H9 (cell line): ENCODE data around the gene SAXO2. TPM values are rescaled to one million over a fixed set of nuclear protein-coding genes. Genes with fewer than 3 reads are reported as not detected.
"Not testable (repeated sequence)": the region's sequence is repeated elsewhere in the genome, so short reads cannot be mapped to it uniquely, and the experiment has no call there.

Experiments used
- DNase-seq: peaks from one replicate; pipeline ENCODE4 v3.0.0-alpha.2; 2017
- H2AFZ ChIP-seq: one replicate; pipeline ENCODE4 v1.6.1; 2013; ENCODE audit warnings: mild to moderate bottlenecking, low read length, control low read depth, moderate library complexity
- H2AK5ac ChIP-seq: 2 replicates; pipeline ENCODE4 v1.6.1; 2013; ENCODE audit warnings: low read length, control low read depth, mixed read lengths; ENCODE audit not compliant: insufficient read length
- H2BK120ac ChIP-seq: one replicate; pipeline ENCODE4 v1.6.1; 2013; ENCODE audit warnings: low read depth, mild to moderate bottlenecking, low read length, control low read depth, inconsistent platforms; ENCODE audit not compliant: poor library complexity, severe bottlenecking
- H2BK12ac ChIP-seq: 2 replicates; pipeline ENCODE4 v1.6.1; 2013; ENCODE audit warnings: low read length, control low read depth, mixed read lengths, low read depth; ENCODE audit not compliant: insufficient read length
- H2BK15ac ChIP-seq: 2 replicates; pipeline ENCODE4 v1.6.1; 2013; ENCODE audit warnings: low read depth, low read length, control low read depth
- H2BK20ac ChIP-seq: one replicate; pipeline ENCODE4 v1.6.1; 2013; ENCODE audit warnings: low read depth, mild to moderate bottlenecking, low read length, control low read depth, inconsistent platforms; ENCODE audit not compliant: poor library complexity, severe bottlenecking
- H2BK5ac ChIP-seq: 2 replicates; pipeline ENCODE4 v1.6.1; 2013; ENCODE audit warnings: low read length, control low read depth, mixed read lengths; ENCODE audit not compliant: insufficient read length
- H3K14ac ChIP-seq: 2 replicates; pipeline ENCODE4 v1.6.1; 2013; ENCODE audit warnings: low read length, control low read depth; ENCODE audit not compliant: insufficient read depth
- H3K18ac ChIP-seq: 2 replicates; pipeline ENCODE4 v1.6.1; 2013; ENCODE audit warnings: low read depth, mild to moderate bottlenecking, mixed read lengths, low read length, control low read depth; ENCODE audit not compliant: insufficient read length
- H3K23ac ChIP-seq: 2 replicates; pipeline ENCODE4 v1.6.1; 2013; ENCODE audit warnings: low read length, control low read depth, mixed read lengths, low read depth; ENCODE audit not compliant: insufficient read length
- H3K23me2 ChIP-seq: 2 replicates; pipeline ENCODE4 v1.6.1; 2013; ENCODE audit warnings: low read depth, mild to moderate bottlenecking, mixed read lengths, low read length, control low read depth; ENCODE audit not compliant: insufficient read length, poor library complexity, severe bottlenecking
- H3K27ac ChIP-seq: 2 replicates; pipeline ENCODE4 v1.5.1; 2013; ENCODE audit warnings: low read length, control low read depth, mixed read lengths, low read depth; ENCODE audit not compliant: insufficient read length
- H3K27me3 ChIP-seq: 2 replicates; pipeline ENCODE4 v1.6.1; 2013; ENCODE audit warnings: low read length, control low read depth, inconsistent platforms; ENCODE audit not compliant: insufficient read depth
- H3K4ac ChIP-seq: 2 replicates; pipeline ENCODE4 v1.6.1; 2013; ENCODE audit warnings: low read depth, mild to moderate bottlenecking, control low read depth, inconsistent platforms, low read length, moderate library complexity
- H3K4me1 ChIP-seq: 2 replicates; pipeline ENCODE4 v1.6.1; 2013; ENCODE audit warnings: low read length, control low read depth, inconsistent platforms; ENCODE audit not compliant: insufficient read depth
- H3K4me2 ChIP-seq: 2 replicates; pipeline ENCODE4 v1.6.1; 2013; ENCODE audit warnings: low read length, control low read depth, mixed read lengths; ENCODE audit not compliant: insufficient read length, insufficient read depth
- H3K56ac ChIP-seq: 2 replicates; pipeline ENCODE4 v1.6.1; 2013; ENCODE audit warnings: low read depth, mild to moderate bottlenecking, mixed read lengths, low read length, control low read depth; ENCODE audit not compliant: insufficient read length
- H3K79me1 ChIP-seq: 2 replicates; pipeline ENCODE4 v1.6.1; 2013; ENCODE audit warnings: low read depth, mild to moderate bottlenecking, moderate library complexity, low read length, control low read depth, inconsistent platforms; ENCODE audit not compliant: insufficient read depth, poor library complexity, severe bottlenecking
- H3K79me2 ChIP-seq: 2 replicates; pipeline ENCODE4 v1.6.1; 2013; ENCODE audit warnings: low read length, control low read depth, inconsistent platforms; ENCODE audit not compliant: insufficient read depth
- H3K9ac ChIP-seq: 2 replicates; pipeline ENCODE4 v1.6.1; 2013; ENCODE audit warnings: low read length, control low read depth, mixed read lengths; ENCODE audit not compliant: insufficient read length; ENCODE audit errors: extremely low read depth
- H3K9me3 ChIP-seq: one replicate; pipeline ENCODE4 v1.6.1; 2013; ENCODE audit warnings: low read depth, low read length, inconsistent platforms; ENCODE audit not compliant: control insufficient read depth
- H3T11ph ChIP-seq: one replicate; pipeline ENCODE4 v1.6.1; 2013; ENCODE audit warnings: mild to moderate bottlenecking, low read length, control low read depth, inconsistent platforms
- H4K20me1 ChIP-seq: one replicate; pipeline ENCODE4 v1.6.1; 2013; ENCODE audit not compliant: control insufficient read depth, insufficient read length, insufficient read depth
- H4K5ac ChIP-seq: 2 replicates; pipeline ENCODE4 v1.6.1; 2013; ENCODE audit warnings: low read depth, mild to moderate bottlenecking, mixed read lengths, low read length, control low read depth; ENCODE audit not compliant: insufficient read length
- H4K8ac ChIP-seq: replicated peaks from 2 replicates; pipeline ENCODE4 v1.6.1; 2013; ENCODE audit warnings: low read length, control low read depth, mixed read lengths, low read depth; ENCODE audit not compliant: insufficient read length
- H4K91ac ChIP-seq: 2 replicates; pipeline ENCODE4 v1.6.1; 2013; ENCODE audit warnings: low read depth, mild to moderate bottlenecking, moderate library complexity, mixed read lengths, low read length, control low read depth; ENCODE audit not compliant: insufficient read length
- H3K27ac Mint-ChIP-seq, 3 experiments: 2 replicates in 2 of 3; 3 replicates in 1 of 3; pipeline ENCODE4 v1.8.0; 2020 to 2021; ENCODE audit warnings: mixed read lengths in 3 of 3, mild to moderate bottlenecking in 1 of 3, moderate library complexity in 1 of 3
- H3K27me3 Mint-ChIP-seq: 2 replicates; pipeline ENCODE4 v1.8.0; 2021; ENCODE audit warnings: low read depth, mild to moderate bottlenecking, moderate library complexity, mixed read lengths
- H3K36me3 Mint-ChIP-seq, 3 experiments: 2 replicates in 2 of 3; 3 replicates in 1 of 3; pipeline ENCODE4 v1.8.0; 2020 to 2021; ENCODE audit warnings: low read depth in 3 of 3, mixed read lengths in 3 of 3; ENCODE audit not compliant: insufficient read depth in 1 of 3
- H3K4me1 Mint-ChIP-seq, 2 experiments: 2 replicates each; pipeline ENCODE4 v1.8.0; 2020; ENCODE audit warnings: mixed read lengths in 2 of 2
- H3K4me3 Mint-ChIP-seq, 2 experiments: 2 replicates in 1 of 2; 3 replicates in 1 of 2; pipeline ENCODE4 v1.8.0; 2020 to 2021; ENCODE audit warnings: mild to moderate bottlenecking in 2 of 2, mixed read lengths in 2 of 2, moderate library complexity in 1 of 2
- H3K9me3 Mint-ChIP-seq, 2 experiments: 2 replicates in 1 of 2; 3 replicates in 1 of 2; pipeline ENCODE4 v1.8.0; 2020; ENCODE audit warnings: mild to moderate bottlenecking in 2 of 2, mixed read lengths in 2 of 2, moderate library complexity in 1 of 2
- WGBS: extraction: QIAGEN DNeasy Blood & Tissue Kit; methylation state at CpG from one replicate; pipeline ENCODE4 v1.1.7; 2013; ENCODE audit warnings: missing lambda C conversion rate, low lambda C conversion rate, mixed read lengths; ENCODE audit not compliant: insufficient read length; ENCODE audit errors: extremely low coverage; 5-methylcytosine and 5-hydroxymethylcytosine counted together
- total RNA-seq: library from RNA; stranded (reverse); gene quantifications from 2 replicates; pipeline ENCODE4 v1.2.1, GENCODE V29; 2021

SAXO2 gene
- total RNA-seq, 1 experiment from 2014 or later: 3.1 TPM

GRCh38 chr15:82320861-82321260 is 58.2 kb downstream of the SAXO2 start:
- H3K4me1 ChIP-seq, H3K79me1 ChIP-seq, H2BK15ac ChIP-seq, H2AFZ ChIP-seq, H3K23ac ChIP-seq, H2BK20ac ChIP-seq, H3K27ac Mint-ChIP-seq, H4K91ac ChIP-seq, H2BK5ac ChIP-seq, H3T11ph ChIP-seq, H3K79me2 ChIP-seq, H3K56ac ChIP-seq, H4K8ac ChIP-seq, H2BK12ac ChIP-seq, H3K4me3 Mint-ChIP-seq, H2BK120ac ChIP-seq, H3K4me1 Mint-ChIP-seq, H3K9ac ChIP-seq, H3K9me3 Mint-ChIP-seq, H3K18ac ChIP-seq, H3K27me3 Mint-ChIP-seq, H3K36me3 Mint-ChIP-seq, H4K5ac ChIP-seq, H3K27ac ChIP-seq, H2AK5ac ChIP-seq, H3K23me2 ChIP-seq, H3K27me3 ChIP-seq, H3K4ac ChIP-seq, DNase-seq, H4K20me1 ChIP-seq, H3K4me2 ChIP-seq, H3K9me3 ChIP-seq, H3K14ac ChIP-seq: not testable (repeated sequence)
- no CpG with 5 or more reads among the region's 6 CpGs for WGBS

- not testable (repeated sequence) for H3K23ac ChIP-seq, H3K36me3 Mint-ChIP-seq, DNase-seq, H3K9me3 ChIP-seq, H2BK120ac ChIP-seq, H3K27ac Mint-ChIP-seq, H3K27me3 ChIP-seq, H3K27me3 Mint-ChIP-seq, H3K9ac ChIP-seq, H3K4ac ChIP-seq, H2AK5ac ChIP-seq, H2AFZ ChIP-seq, H3K14ac ChIP-seq, H2BK12ac ChIP-seq, H3K23me2 ChIP-seq, H3K79me1 ChIP-seq, H4K91ac ChIP-seq, H4K20me1 ChIP-seq, H3K4me1 ChIP-seq, H2BK20ac ChIP-seq, H3K4me3 Mint-ChIP-seq, H3K56ac ChIP-seq, H3K18ac ChIP-seq, H3T11ph ChIP-seq, H3K79me2 ChIP-seq, H3K27ac ChIP-seq, H3K4me1 Mint-ChIP-seq, H3K4me2 ChIP-seq, H2BK15ac ChIP-seq, H3K9me3 Mint-ChIP-seq, H2BK5ac ChIP-seq, H4K5ac ChIP-seq, H4K8ac ChIP-seq
- whole genome bisulfite sequencing: no CpG with 5 or more reads among the region's 10 CpGs
Observed at GRCh38 chr15:82322488-82322887, 59.9 kb downstream of the SAXO2 start.
